Sigmoid colon (tissue), 7 donors: ENCODE results near the gene FAM163B. TPM values are rescaled to one million over a fixed set of nuclear protein-coding genes. Genes with fewer than 3 reads are reported as not detected.
A peak's percentile ranks its signal among the peaks of the same experiment; 100 is the strongest.

Source experiments
- DNase-seq: peaks from one replicate; pipeline ENCODE4 v3.0.0-alpha.2; 2019
- H3K27ac ChIP-seq, 4 donors: fragments of 200-600 bp; sonication (generic); one replicate each; pipeline ENCODE4 v1.5.1; 2016 to 2019; ENCODE audit warnings: mild to moderate bottlenecking in 1 of 4
- H3K27me3 ChIP-seq, 3 donors: fragments of 200-600 bp; sonication (generic); one replicate each; pipeline ENCODE4 v1.5.1; 2019; ENCODE audit warnings: mild to moderate bottlenecking in 1 of 3
- H3K36me3 ChIP-seq, 4 donors: fragments of 200-600 bp; sonication (generic); one replicate each; pipeline ENCODE4 v1.5.1; 2016 to 2019
- H3K4me1 ChIP-seq, 4 donors: fragments of 200-600 bp; sonication (generic); one replicate each; pipeline ENCODE4 v1.5.1; 2017 to 2019
- H3K4me3 ChIP-seq, 4 donors: fragments of 200-600 bp; sonication (generic); one replicate each; pipeline ENCODE4 v1.5.1; 2017 to 2019; ENCODE audit warnings: mild to moderate bottlenecking in 2 of 4, moderate library complexity in 1 of 4
- H3K9me3 ChIP-seq, 4 donors: fragments of 200-600 bp in 3 of 4; sonication (generic) in 3 of 4; one replicate each; pipeline versions ENCODE4 v1.5.1 to v1.6.1; 2013 to 2019
- EP300 ChIP-seq, 4 donors: sonication (generic); formaldehyde crosslinking; IDR thresholded peaks; one replicate each; pipeline ENCODE4 v1.6.1; 2017; ENCODE audit warnings: antibody characterized with exemption in 4 of 4
- POLR2A ChIP-seq, 2 donors: fragments of 450-650 bp; IDR thresholded peaks; one replicate each; pipeline ENCODE4 v1.6.1; 2016; ENCODE audit warnings: antibody characterized with exemption in 2 of 2, mild to moderate bottlenecking in 2 of 2, moderate library complexity in 2 of 2
- POLR2AphosphoS5 ChIP-seq, 4 donors: sonication (generic); formaldehyde crosslinking; IDR thresholded peaks; one replicate each; pipeline ENCODE4 v1.6.1; 2017; ENCODE audit warnings: antibody characterized with exemption in 4 of 4
- WGBS, 2 donors: extraction: QIAGEN DNeasy Blood & Tissue Kit; methylation state at CpG; one replicate each; pipeline ENCODE4 v1.1.7; 2013; 5-methylcytosine and 5-hydroxymethylcytosine counted together
- intact Hi-C: fragments of 100-400 bp; cut with DNase I; formaldehyde crosslinking; loops from one replicate; pipeline ENCODE4 v1.15.1; 2023
- polyA plus RNA-seq, 3 donors: library from polyadenylated mRNA; stranded (reverse); fragments of 200-250 nt; gene quantifications; one replicate each; pipeline ENCODE4 v1.2.3, GENCODE V29; 2013
- total RNA-seq, 4 donors: library from RNA; depleted of rRNA; stranded (reverse); fragments of >200 nt; gene quantifications; one replicate each; pipeline ENCODE4 v1.1.0, GENCODE V29; 2016
- TF ChIP-seq, protein P1 (sequence below), 4 experiments: fragments of 450-650 bp in 3 of 4; fragments of 200-600 bp in 1 of 4; IDR thresholded peaks; one replicate each; pipeline ENCODE4 v1.5.1; 2016 to 2019; ENCODE audit warnings: antibody characterized with exemption in 4 of 4, mild to moderate bottlenecking in 3 of 4, moderate library complexity in 2 of 4
- donor health status: healthy with polysubstance abuse.
- donor health status: Bipolar disorder and iron deficiency.
- donor health status: healthy.

FAM163B gene
- total and polyA plus RNA-seq, 7 donors, result 0.29 to 2.4 (median 1.2) TPM; not detected in 1

DNA sequence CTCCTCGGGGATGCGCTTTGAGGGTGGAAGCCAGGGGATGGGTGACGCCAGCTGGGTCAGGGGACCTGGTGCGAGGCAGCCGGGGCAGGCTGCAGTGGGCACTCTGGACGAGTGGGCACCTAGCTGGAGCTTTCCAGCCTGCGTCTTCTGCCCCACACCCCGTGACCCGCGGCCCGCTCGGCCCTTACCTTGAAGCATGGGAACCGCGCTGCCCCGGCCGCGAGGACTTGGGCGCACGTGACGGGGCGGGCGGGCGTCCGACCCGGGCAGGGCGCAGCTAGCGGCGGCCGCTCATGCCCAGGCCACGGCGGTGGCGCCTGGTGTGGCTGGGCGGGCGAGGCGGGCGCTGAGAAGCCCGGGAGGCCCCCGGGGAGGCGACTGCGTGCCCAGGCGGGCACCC is 300 bp downstream of the FAM163B start:
- TF ChIP-seq, protein P1, sequence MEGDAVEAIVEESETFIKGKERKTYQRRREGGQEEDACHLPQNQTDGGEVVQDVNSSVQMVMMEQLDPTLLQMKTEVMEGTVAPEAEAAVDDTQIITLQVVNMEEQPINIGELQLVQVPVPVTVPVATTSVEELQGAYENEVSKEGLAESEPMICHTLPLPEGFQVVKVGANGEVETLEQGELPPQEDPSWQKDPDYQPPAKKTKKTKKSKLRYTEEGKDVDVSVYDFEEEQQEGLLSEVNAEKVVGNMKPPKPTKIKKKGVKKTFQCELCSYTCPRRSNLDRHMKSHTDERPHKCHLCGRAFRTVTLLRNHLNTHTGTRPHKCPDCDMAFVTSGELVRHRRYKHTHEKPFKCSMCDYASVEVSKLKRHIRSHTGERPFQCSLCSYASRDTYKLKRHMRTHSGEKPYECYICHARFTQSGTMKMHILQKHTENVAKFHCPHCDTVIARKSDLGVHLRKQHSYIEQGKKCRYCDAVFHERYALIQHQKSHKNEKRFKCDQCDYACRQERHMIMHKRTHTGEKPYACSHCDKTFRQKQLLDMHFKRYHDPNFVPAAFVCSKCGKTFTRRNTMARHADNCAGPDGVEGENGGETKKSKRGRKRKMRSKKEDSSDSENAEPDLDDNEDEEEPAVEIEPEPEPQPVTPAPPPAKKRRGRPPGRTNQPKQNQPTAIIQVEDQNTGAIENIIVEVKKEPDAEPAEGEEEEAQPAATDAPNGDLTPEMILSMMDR (IDR thresholded peaks at IDR 0.05), result no peak
- TF ChIP-seq POLR2AphosphoS5 (IDR thresholded peaks at IDR 0.05) (no peak), POLR2A (IDR thresholded peaks at IDR 0.05) (no peak), EP300 (IDR thresholded peaks at IDR 0.05) (no peak)
- Histone ChIP-seq H3K36me3 (no peaks in the 10 kb centered on the region), H3K9me3 (no peaks in the 10 kb centered on the region), H3K27ac (no peak overlapping the region), H3K4me1 (peaks cover 0 to 4% (median 2%) of the 10 kb centered on the region in 4 donors), H3K4me3 (peak overlapping the region in 1 of 4 donors; percentile 15), H3K27me3 (peaks cover 13 to 88% (median 80%) of the 10 kb centered on the region in 3 donors)
- 12 to 14% methylated on average over 41 of the region's 41 CpGs for WGBS, 2 donors
- DNase-seq, result no peak
- intact Hi-C loops, result no loop called here

- H3K36me3 ChIP-seq, result no peaks in the 10 kb centered on the region
- 79 to 82% methylated on average over 7 of the region's 7 CpGs for WGBS, 2 donors
- H3K27me3 ChIP-seq, result peaks cover 13 to 89% (median 75%) of the 10 kb centered on the region in 3 donors
- peaks cover 0 to 4% (median 2%) of the 10 kb centered on the region in 4 donors for H3K4me1 ChIP-seq
- H3K9me3 ChIP-seq, result no peaks in the 10 kb centered on the region
- H3K4me3 ChIP-seq, result no peak overlapping the region
- no peak overlapping the region for H3K27ac ChIP-seq
- TF ChIP-seq POLR2A (IDR thresholded peaks at IDR 0.05), result no peak
- TF ChIP-seq, protein P1 (IDR thresholded peaks at IDR 0.05), result no peak
- no peak for TF ChIP-seq EP300 (IDR thresholded peaks at IDR 0.05)
- TF ChIP-seq POLR2AphosphoS5 (IDR thresholded peaks at IDR 0.05), result no peak
- intact Hi-C loops, result no loop called here
- no peak for DNase-seq
Observed at GRCh38 chr9:133608382-133608781, 807 bp downstream of the FAM163B start.

- H3K9me3 ChIP-seq, result no peaks in the 10 kb centered on the region
- intact Hi-C loops, result no loop called here
- DNase-seq, result no peak
- H3K27ac ChIP-seq, result no peak overlapping the region
- no peaks in the 10 kb centered on the region for H3K36me3 ChIP-seq
- no peak overlapping the region for H3K4me3 ChIP-seq
- H3K27me3 ChIP-seq, result peaks cover 13 to 89% (median 71%) of the 10 kb centered on the region in 3 donors
- 74 to 86% methylated on average over 8 of the region's 8 CpGs for WGBS, 2 donors
- TF ChIP-seq POLR2A (IDR thresholded peaks at IDR 0.05) (no peak), EP300 (IDR thresholded peaks at IDR 0.05) (no peak)
- TF ChIP-seq, protein P1 (IDR thresholded peaks at IDR 0.05), result no peak
- H3K4me1 ChIP-seq, result peaks cover 0 to 4% (median 2%) of the 10 kb centered on the region in 4 donors
Observed at GRCh38 chr9:133607976-133608375, 1.2 kb downstream of the FAM163B start.

DNA sequence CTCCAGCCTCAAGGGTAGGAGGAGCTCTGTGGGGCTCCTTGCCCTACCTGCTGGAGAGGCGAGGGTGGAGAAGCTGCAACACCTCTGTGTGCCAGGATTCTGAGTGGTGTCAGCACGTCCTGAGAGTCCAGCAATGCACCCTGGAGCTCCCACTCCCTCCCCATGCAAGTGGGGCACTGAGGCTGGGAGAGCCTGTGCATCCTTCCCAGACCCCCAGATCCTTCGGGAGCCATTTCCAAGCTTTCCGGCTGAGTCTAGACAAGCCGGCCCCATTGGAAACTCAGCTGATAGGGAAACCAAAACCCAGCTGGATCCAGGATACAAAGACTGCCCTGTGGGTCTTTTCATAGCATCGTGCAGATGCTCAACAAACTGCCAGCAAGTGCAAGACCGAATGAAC is 1.8 kb downstream of the FAM163B start:
- DNase-seq, result no peak

More for the DNA sequence above, 1.8 kb downstream of the FAM163B start:
- TF ChIP-seq EP300 (IDR thresholded peaks at IDR 0.05), result no peak
- no peak for TF ChIP-seq POLR2AphosphoS5 (IDR thresholded peaks at IDR 0.05)
- no peak for TF ChIP-seq POLR2A (IDR thresholded peaks at IDR 0.05)
- TF ChIP-seq, protein P1 (IDR thresholded peaks at IDR 0.05), result no peak
- 53 to 59% methylated on average over 7 of the region's 7 CpGs for WGBS, 2 donors
- H3K4me1 ChIP-seq, result peaks cover 0 to 4% (median 2%) of the 10 kb centered on the region in 4 donors
- no peak overlapping the region for H3K4me3 ChIP-seq
- H3K27ac ChIP-seq, result no peak overlapping the region
- H3K27me3 ChIP-seq, result peaks cover 13 to 89% (median 68%) of the 10 kb centered on the region in 3 donors
- intact Hi-C loops, result no loop called here
- no peaks in the 10 kb centered on the region for H3K36me3 ChIP-seq
- H3K9me3 ChIP-seq, result no peaks in the 10 kb centered on the region
